Loucy (cell line): ENCODE data around the gene TECPR1.

Source experiments
- H2AFZ ChIP-seq: fragments of 200-600 bp; sonication (generic); 2 replicates; pipeline ENCODE4 v1.6.0; 2016; ENCODE audit warnings: antibody characterized with exemption, mild to moderate bottlenecking, low read length, moderate library complexity
- H3F3A ChIP-seq: fragments of 200-600 bp; 2 replicates; pipeline ENCODE4 v1.6.0; 2016; ENCODE audit warnings: antibody characterized with exemption, low read depth, mild to moderate bottlenecking
- H3K27me3 ChIP-seq: fragments of 200-600 bp; sonication (generic); 2 replicates; pipeline ENCODE4 v1.6.1; 2014; ENCODE audit warnings: low read length, mild to moderate bottlenecking; ENCODE audit not compliant: insufficient read depth, poor library complexity, severe bottlenecking
- H3K36me3 ChIP-seq: fragments of 200-600 bp; sonication (generic); 2 replicates; pipeline ENCODE4 v1.6.1; 2016; ENCODE audit warnings: low read length; ENCODE audit not compliant: insufficient read depth
- H3K4me1 ChIP-seq: fragments of 200-600 bp; sonication (generic); 2 replicates; pipeline ENCODE4 v1.5.1; 2014; ENCODE audit warnings: low read length, mild to moderate bottlenecking; ENCODE audit not compliant: insufficient read depth, poor library complexity, severe bottlenecking
- H3K4me2 ChIP-seq: fragments of 200-600 bp; sonication (generic); 2 replicates; pipeline ENCODE4 v1.6.0; 2014; ENCODE audit warnings: antibody characterized with exemption, low read length, low read depth, mild to moderate bottlenecking; ENCODE audit not compliant: poor library complexity, severe bottlenecking
- H3K4me3 ChIP-seq: fragments of 200-600 bp; sonication (generic); 2 replicates; pipeline ENCODE4 v1.5.1; 2014; ENCODE audit warnings: low read length, mild to moderate bottlenecking, mixed read lengths; ENCODE audit not compliant: poor library complexity, severe bottlenecking
- H3K79me2 ChIP-seq: fragments of 200-600 bp; sonication (generic); 2 replicates; pipeline ENCODE4 v1.6.1; 2014; ENCODE audit warnings: low read length; ENCODE audit not compliant: insufficient read depth
- H3K9ac ChIP-seq: fragments of 200-600 bp; sonication (generic); 2 replicates; pipeline ENCODE4 v1.6.0; 2014; ENCODE audit warnings: mild to moderate bottlenecking, low read depth, low read length, moderate library complexity; ENCODE audit not compliant: poor library complexity, severe bottlenecking
- H3K9me2 ChIP-seq: fragments of 200-600 bp; sonication (generic); replicated peaks from 2 replicates; pipeline ENCODE4 v1.6.1; 2016; ENCODE audit warnings: low read depth, low read length, mixed read lengths
- H3K9me3 ChIP-seq: fragments of 200-600 bp; sonication (generic); 2 replicates; pipeline ENCODE4 v1.6.1; 2014; ENCODE audit warnings: mild to moderate bottlenecking, antibody characterized with exemption, low read length, low read depth; ENCODE audit not compliant: insufficient read depth
- H4K20me1 ChIP-seq: fragments of 200-600 bp; sonication (generic); 2 replicates; pipeline ENCODE4 v1.6.0; 2014; ENCODE audit warnings: antibody characterized with exemption, low read length, mild to moderate bottlenecking; ENCODE audit not compliant: insufficient read depth, poor library complexity, severe bottlenecking
- EZH2phosphoT487 ChIP-seq: fragments of 200-600 bp; IDR thresholded peaks from 2 replicates; pipeline ENCODE4 v1.6.1; 2018; ENCODE audit warnings: antibody characterized with exemption, mild to moderate bottlenecking, moderate library complexity, borderline replicate concordance
- TF ChIP-seq, protein P1 (sequence below): fragments of 200-600 bp; sonication (generic); conservative IDR thresholded peaks from 2 replicates; pipeline ENCODE4 v1.5.1; 2014; ENCODE audit warnings: mild to moderate bottlenecking, antibody characterized with exemption, low read length

Gene TECPR1

DNA sequence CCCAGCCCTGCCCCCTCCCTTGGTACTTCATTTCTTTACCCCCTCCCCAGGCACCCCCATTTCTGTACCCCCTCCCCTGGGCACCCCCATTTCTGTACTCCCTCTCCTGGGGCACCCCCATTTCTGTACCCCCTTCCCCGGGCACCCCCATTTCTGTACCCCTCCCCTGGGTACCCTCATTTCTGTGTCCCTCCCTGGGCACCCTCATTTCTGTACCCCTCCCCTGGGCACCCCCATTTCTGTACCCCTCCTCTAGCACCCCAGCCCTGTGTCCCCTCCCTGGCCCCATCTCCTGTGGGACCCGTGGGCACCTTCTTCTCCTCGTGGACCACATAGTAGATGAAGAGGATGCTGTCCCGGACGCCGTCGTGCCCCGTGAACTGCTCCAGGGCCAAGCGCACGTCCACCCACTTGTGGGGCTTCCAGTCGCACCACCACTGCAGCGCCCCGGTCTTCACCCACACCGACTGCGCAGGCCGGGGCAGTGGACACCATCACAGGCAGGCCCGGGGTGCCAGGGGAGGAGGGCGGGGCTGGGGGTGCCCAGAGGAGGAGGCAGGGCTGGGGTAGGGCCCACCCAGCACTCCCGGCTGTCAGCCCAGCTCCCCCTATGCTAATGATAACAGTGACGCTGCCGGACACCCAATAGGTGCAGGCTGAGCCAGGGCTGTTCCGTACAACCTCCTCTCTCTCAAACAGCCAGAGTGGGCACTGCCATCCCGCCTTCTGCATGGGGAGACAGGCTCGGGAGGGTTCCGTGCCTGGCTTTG, 20.4 kb downstream of the TECPR1 start:
- H3K36me3 ChIP-seq = no peaks in the 10 kb centered on the region
- no peak overlapping the region for H3K9ac ChIP-seq
- H3K9me2 ChIP-seq = no peaks in the 10 kb centered on the region
- no peaks in the 10 kb centered on the region for H3K27me3 ChIP-seq
- H3K4me2 ChIP-seq = no peak overlapping the region
- H3K4me3 ChIP-seq = no peak overlapping the region
- H3F3A ChIP-seq = no peaks in the 10 kb centered on the region
- TF ChIP-seq, protein P1, sequence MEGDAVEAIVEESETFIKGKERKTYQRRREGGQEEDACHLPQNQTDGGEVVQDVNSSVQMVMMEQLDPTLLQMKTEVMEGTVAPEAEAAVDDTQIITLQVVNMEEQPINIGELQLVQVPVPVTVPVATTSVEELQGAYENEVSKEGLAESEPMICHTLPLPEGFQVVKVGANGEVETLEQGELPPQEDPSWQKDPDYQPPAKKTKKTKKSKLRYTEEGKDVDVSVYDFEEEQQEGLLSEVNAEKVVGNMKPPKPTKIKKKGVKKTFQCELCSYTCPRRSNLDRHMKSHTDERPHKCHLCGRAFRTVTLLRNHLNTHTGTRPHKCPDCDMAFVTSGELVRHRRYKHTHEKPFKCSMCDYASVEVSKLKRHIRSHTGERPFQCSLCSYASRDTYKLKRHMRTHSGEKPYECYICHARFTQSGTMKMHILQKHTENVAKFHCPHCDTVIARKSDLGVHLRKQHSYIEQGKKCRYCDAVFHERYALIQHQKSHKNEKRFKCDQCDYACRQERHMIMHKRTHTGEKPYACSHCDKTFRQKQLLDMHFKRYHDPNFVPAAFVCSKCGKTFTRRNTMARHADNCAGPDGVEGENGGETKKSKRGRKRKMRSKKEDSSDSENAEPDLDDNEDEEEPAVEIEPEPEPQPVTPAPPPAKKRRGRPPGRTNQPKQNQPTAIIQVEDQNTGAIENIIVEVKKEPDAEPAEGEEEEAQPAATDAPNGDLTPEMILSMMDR = no peak
- no peak for TF ChIP-seq EZH2phosphoT487
- no peaks in the 10 kb centered on the region for H3K4me1 ChIP-seq
- no peak overlapping the region for H2AFZ ChIP-seq
- H4K20me1 ChIP-seq = no peaks in the 10 kb centered on the region
- H3K9me3 ChIP-seq = no peaks in the 10 kb centered on the region
- H3K79me2 ChIP-seq = no peaks in the 10 kb centered on the region

DNA sequence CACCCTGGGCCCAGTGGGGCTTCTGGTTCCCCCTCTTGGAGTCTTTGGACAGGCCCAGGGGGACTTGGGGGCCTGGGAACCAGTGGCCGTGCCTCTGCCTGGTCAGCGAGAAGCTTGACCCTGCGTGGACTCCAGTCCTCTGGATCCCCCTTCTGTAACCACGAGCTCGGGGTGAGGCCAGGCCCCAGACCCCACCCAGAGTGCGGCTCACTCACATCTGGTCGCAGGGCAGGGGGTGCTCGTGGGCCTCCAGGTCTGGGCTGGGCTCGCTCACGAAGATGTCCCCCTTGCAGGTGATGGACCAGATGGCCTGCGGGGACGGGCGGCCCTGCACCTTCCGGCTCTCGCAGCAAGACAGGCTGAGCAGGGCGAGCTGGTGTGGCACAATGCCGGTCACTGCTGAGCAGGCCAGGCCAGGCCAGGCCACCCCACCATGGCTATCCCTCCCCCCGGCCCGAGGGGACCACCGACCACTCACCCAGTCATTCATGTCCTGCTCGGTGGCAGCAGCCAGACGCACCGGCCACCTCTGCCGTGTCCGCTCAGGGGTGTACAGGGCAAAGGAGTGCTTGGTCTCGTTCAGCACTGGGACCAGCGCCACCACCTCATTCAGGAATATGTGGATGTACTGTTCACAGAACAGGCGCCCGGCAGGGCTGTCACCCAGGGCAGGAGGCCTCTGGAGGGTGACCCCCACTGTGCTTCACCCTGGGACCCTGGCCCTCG, 21.1 kb downstream of the TECPR1 start:
- H3K36me3 ChIP-seq = no peaks in the 10 kb centered on the region
- no peaks in the 10 kb centered on the region for H3K27me3 ChIP-seq
- H2AFZ ChIP-seq = no peak overlapping the region
- no peak overlapping the region for H3K9ac ChIP-seq
- no peaks in the 10 kb centered on the region for H3K9me3 ChIP-seq
- H3K4me3 ChIP-seq = no peak overlapping the region
- TF ChIP-seq, protein P1 = no peak
- TF ChIP-seq EZH2phosphoT487 = no peak
- no peak overlapping the region for H3K4me2 ChIP-seq
- H3K79me2 ChIP-seq = no peaks in the 10 kb centered on the region
- H3F3A ChIP-seq = no peaks in the 10 kb centered on the region
- H4K20me1 ChIP-seq = no peaks in the 10 kb centered on the region
- H3K9me2 ChIP-seq = no peaks in the 10 kb centered on the region
- H3K4me1 ChIP-seq = no peaks in the 10 kb centered on the region

DNA sequence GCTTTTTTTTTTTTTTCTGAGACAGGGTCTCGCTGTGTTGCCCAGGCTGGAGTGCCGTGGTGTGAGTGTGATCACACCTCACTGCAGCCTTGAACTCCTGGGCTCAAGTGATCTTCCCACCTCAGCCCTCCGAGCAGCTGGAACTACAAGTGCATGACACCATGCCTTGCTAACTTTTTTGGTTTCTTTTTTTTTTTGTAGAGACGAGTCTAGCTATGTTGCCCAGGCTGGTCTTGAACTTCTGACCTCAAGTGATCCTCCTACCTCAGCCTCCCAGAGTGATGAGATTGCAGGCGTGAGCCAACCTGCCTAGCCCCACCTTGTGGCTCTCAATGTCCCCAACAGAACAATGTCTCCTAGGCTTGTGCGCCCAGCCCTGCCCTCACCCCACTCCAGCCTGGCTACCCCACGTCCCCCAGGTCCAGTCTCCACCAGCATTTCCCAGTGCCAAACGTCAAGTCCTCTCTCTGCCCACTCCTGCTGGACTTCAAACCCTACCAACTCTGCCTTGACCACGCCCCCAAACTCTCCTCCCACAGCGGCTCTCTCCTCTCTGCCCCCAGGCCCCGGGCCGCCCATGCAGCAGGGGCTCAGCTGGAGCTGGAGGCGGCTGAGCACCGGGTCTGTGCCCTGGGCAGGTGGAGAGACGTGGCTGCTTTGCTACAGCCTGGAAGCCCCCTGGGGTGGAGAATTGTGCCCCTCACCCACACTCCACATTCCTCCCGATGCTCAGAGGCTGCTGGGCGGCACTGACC, 21.9 kb downstream of the TECPR1 start:
- Histone ChIP-seq H3K9me3 (no peaks in the 10 kb centered on the region), H4K20me1 (no peaks in the 10 kb centered on the region), H3K4me3 (no peak overlapping the region), H3K79me2 (no peaks in the 10 kb centered on the region), H2AFZ (no peak overlapping the region), H3K9me2 (no peaks in the 10 kb centered on the region), H3K4me2 (no peak overlapping the region), H3K27me3 (no peaks in the 10 kb centered on the region), H3F3A (no peaks in the 10 kb centered on the region), H3K36me3 (no peaks in the 10 kb centered on the region), H3K9ac (no peak overlapping the region), H3K4me1 (no peaks in the 10 kb centered on the region)
- TF ChIP-seq EZH2phosphoT487 = no peak
- TF ChIP-seq, protein P1 = no peak
